HuH-7.5 (cell line): ENCODE measurements around the gene ADAP2.
A peak's percentile ranks its signal among the peaks of the same experiment; 100 is the strongest.
"Not testable (repeated sequence)": the region's sequence is repeated elsewhere in the genome, so short reads cannot be mapped to it uniquely, and the experiment has no call there.

Experiments used
- DNase-seq: peaks from one replicate; pipeline ENCODE4 v3.0.0; 2011; ENCODE audit warnings: low spot score

ADAP2 gene

GRCh38 chr17:30969989-30970830, 48.5 kb downstream of the ADAP2 start:
- no peak for DNase-seq

GRCh38 chr17:30970831-30971567, 49.3 kb downstream of the ADAP2 start, which contains the start of gene RNF135:
TSS of gene RNF135 (plus strand) at chr17:30971039. CDS start at chr17:30971074, 35 bp downstream.
- DNase-seq, result no peak

DNA sequence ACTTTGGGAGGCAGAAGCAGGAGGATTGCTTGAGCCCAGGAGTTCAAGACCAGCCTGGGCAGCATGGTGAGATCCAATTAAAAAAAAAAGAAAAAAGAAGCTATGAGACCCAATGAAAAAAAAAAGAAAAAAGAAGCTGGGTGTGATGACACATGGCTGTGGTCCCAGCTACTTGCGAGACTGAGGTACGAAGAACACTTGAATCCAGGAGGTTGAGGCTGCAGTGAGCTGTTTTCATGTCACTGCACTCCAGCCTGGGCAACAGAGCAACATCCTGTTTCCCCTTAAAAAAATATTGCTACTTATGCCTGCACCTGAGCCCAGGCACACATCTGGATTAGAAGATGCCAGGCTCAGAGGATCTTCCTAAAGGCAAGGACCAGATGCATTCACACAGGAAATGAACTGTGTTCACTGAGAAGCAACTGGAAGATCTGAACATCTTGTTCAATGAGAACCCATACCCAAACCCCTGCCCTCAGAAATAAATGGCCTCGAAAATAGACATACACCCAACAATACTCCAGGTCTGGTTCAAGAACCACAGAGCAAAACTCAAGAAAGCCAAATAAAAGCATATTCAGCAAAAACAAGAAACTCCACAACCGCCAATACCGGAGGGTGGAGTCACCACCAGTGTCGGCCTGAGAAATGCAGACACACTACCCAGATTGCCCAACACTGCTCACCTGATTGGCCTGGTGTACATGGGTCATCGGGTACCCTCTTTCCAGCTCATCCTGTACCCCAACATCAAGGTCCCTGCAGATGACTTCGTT, 53.5 kb downstream of the ADAP2 start:
- DNase-seq, result no peak

DNA sequence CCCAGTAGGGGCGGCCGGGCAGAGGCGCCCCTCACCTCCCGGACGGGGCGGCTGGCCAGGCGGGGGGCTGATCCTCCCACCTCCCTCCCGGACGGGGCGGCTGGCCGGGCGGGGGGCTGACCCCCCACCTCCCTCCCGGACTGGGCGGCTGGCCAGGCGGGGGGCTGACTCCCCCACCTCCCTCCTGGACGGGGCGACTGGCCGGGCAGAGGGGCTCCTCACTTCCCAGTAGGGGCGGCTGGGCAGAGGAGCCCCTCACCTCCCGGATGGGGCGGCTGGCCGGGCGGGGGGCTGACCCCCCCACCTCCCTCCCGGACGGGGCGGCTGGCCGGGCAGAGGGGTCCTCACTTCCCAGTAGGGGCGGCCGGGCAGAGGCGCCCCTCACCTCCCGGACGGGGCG, 58.2 kb downstream of the ADAP2 start:
- not testable (repeated sequence) for DNase-seq

DNA sequence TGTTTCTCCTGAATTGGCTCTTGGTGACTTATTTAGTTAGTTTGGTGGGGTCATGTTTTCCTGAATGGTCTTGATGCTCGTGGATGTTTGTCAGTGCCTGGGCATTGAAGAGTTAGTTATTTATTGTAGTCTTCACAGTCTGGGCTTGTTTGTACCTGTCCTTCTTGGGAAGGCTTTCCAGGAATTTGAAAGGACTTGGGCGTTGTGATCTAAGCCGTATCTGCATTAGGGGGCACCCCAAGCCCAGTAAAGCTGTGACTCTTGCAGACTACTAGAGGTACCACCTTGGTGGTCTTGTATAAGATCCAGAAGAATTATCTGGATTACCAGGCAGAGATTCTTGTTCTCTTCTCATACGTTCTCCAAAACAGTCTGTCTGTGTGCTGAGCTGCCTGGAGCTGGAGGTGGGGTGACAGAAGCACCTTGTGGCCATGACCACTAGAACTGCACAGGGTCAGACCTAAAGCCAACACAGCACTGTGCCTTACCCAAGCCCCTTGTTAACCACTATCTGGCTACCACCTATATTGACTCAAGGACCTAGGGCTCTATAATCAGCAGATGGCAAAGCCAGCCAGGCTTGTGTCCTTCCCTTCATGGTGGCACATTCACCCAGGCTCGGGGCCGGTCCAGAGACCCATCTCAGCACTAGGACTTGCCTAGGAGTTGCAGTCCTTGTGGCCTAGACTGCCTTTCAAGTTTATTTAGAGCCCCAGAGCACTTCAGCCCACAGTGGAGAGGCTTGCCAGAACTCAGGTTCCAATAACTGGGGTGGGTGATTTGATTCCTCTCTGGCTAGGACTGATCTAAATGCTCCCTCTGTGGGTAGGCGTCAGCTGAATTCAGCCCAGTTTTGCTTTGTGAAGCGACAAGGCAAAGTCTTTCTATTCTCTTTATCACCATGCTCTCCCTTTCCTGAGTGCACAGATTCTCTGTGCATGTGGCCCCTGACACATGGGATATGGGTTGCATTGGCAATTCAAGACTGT, 60.1 kb downstream of the ADAP2 start:
- DNase-seq, result no peak

DNA sequence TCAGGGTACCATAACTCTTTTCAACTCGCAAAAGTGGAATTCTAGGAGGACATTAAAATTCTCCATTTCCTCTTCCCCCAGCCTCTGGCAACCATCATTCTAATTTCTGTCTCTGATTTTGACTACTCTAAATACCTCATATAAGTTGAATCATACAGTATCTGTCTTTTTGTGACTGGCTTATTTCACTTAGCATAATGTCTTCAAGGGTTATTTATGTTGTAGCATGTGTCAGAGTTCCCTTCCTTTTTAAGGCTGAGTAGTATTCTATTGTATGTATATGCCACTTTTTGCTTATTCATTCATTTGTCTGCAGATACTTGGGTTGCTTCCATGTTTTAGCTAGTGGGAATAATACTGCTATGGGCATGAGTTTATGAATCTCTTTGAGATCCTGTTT, 61.1 kb downstream of the ADAP2 start:
- DNase-seq, result no peak

DNA sequence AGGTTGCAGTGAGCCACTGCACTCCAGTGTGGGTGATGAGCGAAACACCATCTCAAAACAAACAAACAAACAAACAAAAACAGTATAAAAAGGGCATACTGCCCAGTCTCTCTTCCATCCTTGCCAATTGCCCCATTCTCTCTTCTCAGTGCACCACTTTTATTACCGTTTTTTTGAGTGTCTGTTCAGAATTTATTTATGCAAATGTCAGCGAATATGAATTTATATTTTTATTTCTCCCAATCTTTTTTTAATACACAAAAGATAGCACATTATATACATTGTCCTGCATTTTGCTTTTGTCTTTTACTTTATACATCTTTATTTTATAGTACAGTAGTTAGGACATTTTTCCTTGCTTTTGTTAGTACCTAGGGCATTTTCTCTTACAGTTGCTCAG, 68.7 kb downstream of the ADAP2 start:
- no peak for DNase-seq

DNA sequence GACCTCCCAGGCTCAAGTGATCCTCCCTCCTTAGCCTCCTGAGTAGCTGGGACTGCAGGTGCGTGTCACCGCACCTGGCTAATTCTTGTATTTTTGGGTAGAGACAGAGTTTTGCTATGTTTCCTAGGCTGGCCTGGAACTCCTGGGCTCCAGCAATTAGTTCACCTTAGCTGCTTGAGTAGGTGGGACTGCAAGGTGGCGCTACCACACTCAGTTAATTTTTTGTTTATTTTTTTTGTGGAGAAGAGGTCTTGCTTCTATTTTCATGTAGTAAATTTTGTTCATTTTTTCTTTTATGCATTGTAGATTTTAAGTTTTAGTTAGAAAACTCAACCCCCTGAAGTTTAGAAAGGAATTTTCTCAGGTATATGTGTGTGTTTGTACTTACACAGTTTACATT, 70.8 kb downstream of the ADAP2 start:
- no peak for DNase-seq

- no peak for DNase-seq
These were observed 73.6 kb downstream of the ADAP2 start for GRCh38 chr17:30995347-30995746.

- DNase-seq, result no peak
These were observed 74.7 kb downstream of the ADAP2 start for GRCh38 chr17:30996486-30996885.

GRCh38 chr17:30997270-30997669, 75.5 kb downstream of the ADAP2 start:
- no peak for DNase-seq

DNA sequence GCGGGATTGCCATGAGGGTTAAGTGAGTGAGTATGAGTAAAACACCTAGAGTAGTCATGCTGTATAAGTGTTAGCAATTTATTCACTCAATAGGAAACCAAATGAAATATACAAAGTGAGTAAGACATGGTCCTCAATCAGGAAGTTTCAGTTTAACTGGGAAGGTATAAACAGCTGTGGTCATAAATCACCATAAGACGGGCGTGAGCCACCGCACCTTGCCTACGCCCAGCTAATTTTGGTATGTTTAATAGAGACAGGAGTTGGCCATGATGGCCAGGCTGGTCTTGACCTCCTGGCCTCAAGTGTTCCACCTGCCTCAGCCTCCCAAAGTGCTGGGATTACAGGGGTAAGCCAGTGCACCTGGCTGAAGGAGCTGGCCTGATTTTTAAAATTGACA, 76.1 kb downstream of the ADAP2 start:
- DNase-seq, result no peak

DNA sequence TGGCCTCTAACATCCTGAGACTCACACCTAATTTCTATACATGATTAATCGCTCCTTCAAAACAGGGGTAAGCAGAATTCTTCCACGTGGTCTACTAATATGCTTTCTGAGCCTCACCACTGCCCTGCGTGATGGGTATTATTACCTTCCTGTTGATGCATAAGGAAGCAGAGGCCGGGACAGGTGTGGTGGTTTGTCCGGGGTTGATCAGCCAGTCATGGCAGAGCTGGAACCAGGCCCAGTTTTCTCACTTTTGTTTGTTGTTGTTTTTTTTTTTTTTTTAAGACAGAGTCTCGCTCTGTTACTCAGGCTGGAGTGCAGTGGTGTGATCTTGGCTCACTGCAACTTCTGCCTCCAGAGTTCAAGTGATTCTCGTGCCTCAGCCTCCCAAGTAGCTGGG, 80.3 kb downstream of the ADAP2 start:
- DNase-seq, result no peak

GRCh38 chr17:31003225-31003866, 81.6 kb downstream of the ADAP2 start:
- no peak for DNase-seq

DNA sequence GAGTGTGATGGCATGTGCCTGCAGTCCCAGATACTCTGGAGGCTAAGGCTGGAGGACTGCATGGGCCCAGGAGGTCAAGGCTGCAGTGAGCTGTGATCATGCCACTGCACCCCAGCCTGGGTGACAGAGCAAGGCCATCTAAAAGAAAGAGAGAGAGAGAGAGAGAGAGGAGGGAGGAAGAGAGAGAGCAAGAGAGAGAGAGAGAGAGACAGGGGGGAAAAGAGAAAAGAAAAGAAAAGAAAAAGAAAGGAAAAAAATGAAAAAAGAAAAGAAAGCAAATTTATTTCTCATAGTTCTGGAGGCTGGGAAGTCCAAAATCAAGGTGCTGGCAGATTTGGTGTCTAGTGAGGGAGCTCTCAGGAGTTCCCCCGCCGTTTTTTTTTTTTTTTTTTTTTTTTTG, 82.4 kb downstream of the ADAP2 start:
- DNase-seq, result no peak

DNA sequence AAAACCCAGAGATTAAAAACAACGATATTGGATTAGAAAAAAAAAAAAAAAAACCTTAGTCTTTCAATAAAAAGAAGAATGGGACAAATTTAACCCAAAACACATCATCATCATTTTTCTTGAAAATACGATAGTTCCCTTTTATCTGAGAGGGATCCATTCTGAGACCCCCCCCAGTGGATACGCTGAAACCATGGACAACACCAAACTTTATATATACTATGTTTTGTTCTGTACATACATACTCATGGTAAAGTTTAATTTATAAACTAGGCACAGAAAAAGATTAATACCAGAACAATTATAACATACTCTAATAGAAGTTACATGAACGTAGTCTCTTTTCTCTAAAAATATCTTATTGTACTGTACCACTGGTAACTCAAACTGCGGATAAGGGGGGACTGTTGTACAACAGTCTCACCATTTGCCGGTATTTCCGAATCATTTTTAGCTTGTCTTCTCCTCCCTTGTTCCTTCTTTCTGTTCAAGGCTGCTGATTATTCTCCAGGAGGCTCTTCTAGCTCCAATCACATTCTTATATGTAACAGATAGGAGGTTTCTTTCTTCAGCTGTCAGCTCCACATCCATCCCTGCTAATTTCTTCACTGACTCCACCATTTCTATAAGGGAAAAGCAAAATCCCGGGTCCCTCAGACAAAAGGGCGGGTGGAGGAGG, 86.1 kb downstream of the ADAP2 start:
- DNase-seq, result no peak

DNA sequence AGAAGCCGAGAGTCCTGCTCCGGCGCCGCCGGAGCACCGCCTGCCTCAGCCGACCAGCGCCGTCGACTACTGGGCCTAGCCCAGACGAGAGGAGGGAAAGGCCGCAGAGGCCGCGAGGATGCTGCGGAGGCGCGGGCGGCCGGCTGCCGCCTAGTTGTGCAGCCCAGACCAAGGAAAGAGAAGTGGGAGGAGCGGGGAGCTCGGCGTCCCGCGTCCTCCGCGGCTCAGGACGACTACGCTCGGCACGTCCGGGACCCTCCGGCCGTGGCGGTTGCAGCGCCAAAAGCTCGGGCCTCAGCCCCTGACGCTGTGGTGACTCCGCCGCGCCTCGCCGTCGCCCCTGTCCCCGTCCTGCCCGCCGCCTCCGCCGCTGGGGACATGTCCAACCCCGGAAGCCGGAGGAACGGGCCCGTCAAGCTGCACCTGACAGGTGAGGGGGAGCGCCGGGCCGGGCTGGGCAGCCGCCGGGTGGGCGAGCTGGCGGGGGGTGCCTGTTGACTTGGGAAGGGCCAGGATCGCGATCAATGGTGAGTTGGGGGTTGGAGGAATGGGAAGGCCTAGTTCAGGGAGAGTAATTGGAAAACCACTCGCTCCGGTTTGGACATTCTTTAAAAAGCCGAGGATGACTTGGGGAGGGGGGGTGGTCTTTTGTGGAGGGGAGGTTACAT, 86.8 kb downstream of the ADAP2 start:
- peak; percentile 55 for DNase-seq
